GM18502 (cell line): ENCODE data around the gene ADGRL2.
"Not testable (repeated sequence)": the region's sequence is repeated elsewhere in the genome, so short reads cannot be mapped to it uniquely, and the experiment has no call there.

Experiments
- ATAC-seq: cut with Tn5 transposase; IDR thresholded peaks from one replicate; pipeline ENCODE4 v1.9.1; 2021; ENCODE audit warnings: mild to moderate bottlenecking; ENCODE audit not compliant: unreplicated experiment, poor library complexity

The ADGRL2 gene

DNA sequence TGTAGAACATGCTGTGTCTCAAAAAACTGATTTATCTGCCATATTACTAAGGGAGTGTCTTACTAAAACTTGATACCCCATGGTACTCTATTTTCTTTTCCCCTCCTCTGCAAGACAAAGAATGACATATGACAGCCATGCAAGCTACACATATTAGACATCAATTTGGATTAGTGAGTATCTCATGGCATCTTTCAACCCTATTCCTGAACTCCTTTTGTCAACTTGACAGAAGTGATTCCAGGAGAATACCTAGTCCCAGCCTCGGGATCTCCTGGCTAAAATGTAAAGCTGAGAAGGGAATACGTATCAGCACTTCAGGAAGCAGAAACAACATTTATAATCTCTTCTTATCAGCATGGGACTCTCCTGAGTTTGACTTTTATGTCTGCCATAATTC is 43.7 kb downstream of the ADGRL2 start:
- no peak for ATAC-seq

GRCh38 chr1:81846630-81847029 is 45.9 kb downstream of the ADGRL2 start:
- ATAC-seq: no peak

DNA sequence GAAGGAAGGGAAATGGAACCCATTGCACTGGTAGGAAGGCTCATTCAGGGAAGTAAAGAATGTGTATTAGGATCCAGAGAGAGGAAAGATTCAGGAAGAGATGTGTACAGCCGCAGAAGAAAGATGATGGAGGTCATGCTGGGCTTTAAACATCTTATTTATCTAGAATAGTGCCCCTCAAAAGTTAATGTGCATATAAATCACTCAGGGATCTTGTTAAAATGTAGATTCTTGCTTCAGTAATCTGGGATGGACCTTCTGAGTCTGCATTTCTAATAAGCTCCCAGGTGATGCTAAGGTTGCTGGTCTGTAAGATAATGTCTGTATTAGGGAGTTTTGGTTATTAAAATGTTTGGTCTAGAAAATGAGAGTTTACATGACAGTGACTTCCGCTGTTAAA is 46.3 kb downstream of the ADGRL2 start:
- ATAC-seq: no peak

- no peak for ATAC-seq
Observed at GRCh38 chr1:81848880-81849682, 48.3 kb downstream of the ADGRL2 start.

DNA sequence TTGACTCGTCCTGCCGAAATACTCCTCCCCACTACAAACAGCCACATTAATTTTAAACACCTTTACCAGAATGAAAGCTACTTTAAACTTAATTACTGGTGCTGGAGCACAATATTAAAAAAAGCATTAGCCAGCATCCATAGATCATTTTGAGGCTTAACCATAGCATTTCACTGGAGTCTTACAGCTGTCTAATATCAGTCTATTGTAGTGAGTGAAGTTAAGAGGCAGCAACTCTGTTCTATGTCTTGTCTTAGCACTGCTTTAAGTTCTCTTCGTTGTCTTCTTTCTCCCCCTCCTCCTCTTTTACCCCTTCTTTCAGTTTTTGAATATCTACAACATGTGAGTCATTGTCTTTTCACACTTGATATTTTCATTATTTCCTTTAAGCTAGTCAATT is 49.3 kb downstream of the ADGRL2 start:
- ATAC-seq: no peak

- ATAC-seq: no peak
Observed at GRCh38 chr1:81850495-81850894, 49.8 kb downstream of the ADGRL2 start.

GRCh38 chr1:81851217-81851616 is 50.5 kb downstream of the ADGRL2 start:
- ATAC-seq: no peak

- ATAC-seq: no peak
Observed at GRCh38 chr1:81852961-81853360, 52.2 kb downstream of the ADGRL2 start.

GRCh38 chr1:81867235-81867634 is 66.5 kb downstream of the ADGRL2 start:
- ATAC-seq: no peak

GRCh38 chr1:81869307-81869706 is 68.6 kb downstream of the ADGRL2 start:
- ATAC-seq: no peak

DNA sequence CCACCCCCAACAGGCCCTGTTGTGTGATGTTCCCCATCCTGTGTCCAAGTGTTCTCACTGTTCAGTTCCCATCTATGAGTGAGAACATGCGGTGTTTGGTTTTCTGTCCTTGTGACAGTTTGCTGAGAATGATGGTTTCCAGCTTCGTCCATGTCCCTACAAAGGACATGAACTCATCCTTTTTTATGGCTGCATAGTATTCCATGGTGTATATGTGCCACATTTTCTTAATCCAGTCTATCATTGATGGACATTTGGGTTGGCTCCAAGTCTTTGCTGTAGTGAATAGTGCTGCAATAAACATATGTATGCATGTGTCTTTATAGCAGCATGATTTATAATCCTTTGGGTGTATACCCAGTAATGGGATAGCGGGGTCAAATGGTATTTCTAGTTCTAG is 70.4 kb downstream of the ADGRL2 start:
- not testable (repeated sequence) for ATAC-seq

- ATAC-seq: no peak
Observed at GRCh38 chr1:81873946-81874345, 73.2 kb downstream of the ADGRL2 start.

DNA sequence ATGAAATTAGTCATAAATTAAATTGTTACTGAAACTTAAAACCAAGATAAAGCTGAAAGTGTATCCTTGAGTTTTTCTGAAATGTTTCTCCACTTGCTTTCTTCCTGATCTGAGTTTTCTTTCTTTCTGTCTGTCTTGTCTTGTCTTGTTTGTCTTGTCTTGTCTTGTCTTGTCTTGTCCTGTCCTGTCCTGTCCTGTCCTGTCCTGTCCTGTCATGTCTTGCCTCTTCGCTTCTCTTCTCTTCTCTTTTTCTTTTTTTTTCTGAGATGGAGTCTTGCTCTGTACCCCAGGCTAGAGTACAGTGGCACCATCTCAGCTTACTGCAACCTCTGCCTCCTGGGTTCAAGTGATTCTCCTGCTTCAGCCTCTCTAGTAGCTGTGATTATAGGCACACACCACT is 73.7 kb downstream of the ADGRL2 start:
- no peak for ATAC-seq

DNA sequence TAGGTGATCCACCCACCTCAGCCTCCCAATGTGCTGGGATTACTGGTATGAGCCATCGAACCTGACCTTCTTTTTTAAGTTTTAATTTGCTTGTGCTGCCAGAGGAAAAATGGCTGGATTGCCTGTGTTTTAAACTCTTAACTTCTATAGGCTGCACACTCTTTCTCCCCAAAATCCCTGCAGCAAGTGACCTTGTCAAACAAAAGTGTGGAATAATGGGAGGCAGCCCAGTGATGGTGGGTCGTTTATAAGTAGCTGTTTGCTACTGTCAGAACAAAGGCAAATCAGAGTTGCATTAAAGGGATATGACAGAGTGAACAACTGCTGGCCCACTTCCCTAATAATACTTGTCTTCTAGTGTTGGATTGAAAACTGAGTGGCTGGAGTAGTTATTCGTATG is 74.2 kb downstream of the ADGRL2 start:
- ATAC-seq: no peak

DNA sequence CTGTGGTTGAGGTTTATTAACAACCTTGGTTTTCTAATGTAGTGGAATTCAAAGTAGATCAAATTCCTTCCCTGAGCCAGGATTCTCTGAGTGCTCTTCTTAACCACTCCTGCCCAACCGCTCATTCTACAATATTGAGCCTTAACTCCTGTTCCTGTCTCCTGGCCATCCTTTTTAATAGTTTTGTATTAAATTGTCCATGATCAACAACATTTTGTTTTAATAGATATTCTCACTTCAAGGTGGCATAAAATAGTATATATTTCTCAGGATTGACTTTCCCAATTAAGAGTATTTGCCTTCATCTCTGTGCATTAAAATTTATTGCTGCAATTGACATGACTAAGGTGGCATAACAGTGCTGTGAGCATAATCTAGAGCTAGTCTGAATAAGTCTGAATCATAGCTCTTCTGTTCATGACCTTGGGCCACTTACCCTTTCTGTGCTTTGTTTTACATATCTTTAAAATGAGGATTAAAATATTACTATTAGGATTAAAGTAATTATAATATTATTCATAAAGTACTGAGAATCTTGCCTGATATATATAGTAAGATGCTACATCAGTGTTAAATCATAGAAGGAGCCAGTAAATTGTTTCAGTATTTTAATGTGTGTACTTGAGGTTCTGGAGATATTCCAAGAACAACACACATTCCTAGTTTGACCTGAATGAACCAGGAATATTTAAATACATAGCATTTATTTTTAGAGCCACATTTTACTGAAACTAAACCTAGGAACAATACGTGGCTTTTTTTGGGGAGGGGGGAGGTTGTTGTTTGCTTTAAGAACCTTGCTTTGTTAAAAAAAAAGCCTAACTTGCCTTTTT is 76.4 kb downstream of the ADGRL2 start:
- ATAC-seq: no peak

- no peak for ATAC-seq
Observed at GRCh38 chr1:81877940-81878339, 77.2 kb downstream of the ADGRL2 start.

DNA sequence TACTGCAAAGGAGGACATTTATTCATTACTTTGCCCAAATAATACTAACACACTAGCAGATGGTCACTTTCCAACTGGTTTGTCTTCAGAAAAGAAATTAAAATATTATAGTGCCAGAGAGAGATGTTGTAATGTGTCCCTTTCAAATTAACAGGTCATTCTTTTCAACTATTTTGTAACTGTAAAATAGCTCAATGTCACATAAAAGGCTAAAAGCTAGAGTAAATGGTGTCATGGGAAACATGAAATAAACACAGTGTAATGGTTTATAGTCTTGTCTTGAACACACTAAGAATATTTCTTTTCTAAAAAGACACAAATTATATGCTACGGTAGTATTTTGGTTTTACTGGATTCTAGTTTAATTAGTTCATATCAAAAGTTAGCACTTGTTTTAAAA is 77.8 kb downstream of the ADGRL2 start:
- ATAC-seq: no peak

DNA sequence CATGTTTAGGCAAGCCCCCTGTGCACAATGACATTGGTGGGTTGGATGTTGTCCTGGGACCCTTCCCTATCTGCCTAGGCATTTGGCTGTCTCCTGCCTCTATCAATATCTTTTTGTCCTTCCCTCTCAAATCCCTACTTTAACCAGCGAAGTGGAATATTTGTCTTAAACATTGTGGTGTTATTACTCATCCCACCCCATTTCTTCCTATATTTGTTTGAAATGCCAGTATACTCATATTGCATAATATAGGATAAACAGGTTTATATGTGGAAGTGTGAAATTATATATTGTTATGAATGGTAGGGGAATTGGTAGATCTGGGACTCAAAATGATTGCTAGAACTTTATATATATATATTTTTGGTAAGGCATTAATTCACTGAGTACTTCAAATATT is 80.0 kb downstream of the ADGRL2 start:
- ATAC-seq: no peak

- no peak for ATAC-seq
Observed at GRCh38 chr1:81885291-81885690, 84.6 kb downstream of the ADGRL2 start.

- ATAC-seq: not testable (repeated sequence)
Observed at GRCh38 chr1:81886292-81886691, 85.6 kb downstream of the ADGRL2 start.

- ATAC-seq: no peak
Observed at GRCh38 chr1:81887421-81888144, 86.8 kb downstream of the ADGRL2 start.
